Glomerular visceral epithelial cell (primary cell): ENCODE measurements around the gene CDKL1.
A peak's percentile ranks its signal among the peaks of the same experiment; 100 is the strongest.
"Not testable (repeated sequence)": the region's sequence is repeated elsewhere in the genome, so short reads cannot be mapped to it uniquely, and the experiment has no call there.

Experiments
- DNase-seq: peaks from one replicate; pipeline ENCODE4 v3.0.0-alpha.2; 2016; ENCODE audit errors: extremely low spot score

CDKL1 gene

GRCh38 chr14:50334211-50334610 is 62.5 kb downstream of the CDKL1 start:
- DNase-seq: no peak

GRCh38 chr14:50333014-50333509 is 63.6 kb downstream of the CDKL1 start:
- DNase-seq: peak; percentile 25

GRCh38 chr14:50331596-50331995 is 65.1 kb downstream of the CDKL1 start:
- no peak for DNase-seq

GRCh38 chr14:50321009-50321660 is 75.5 kb downstream of the CDKL1 start:
- peak; percentile 87 for DNase-seq

DNA sequence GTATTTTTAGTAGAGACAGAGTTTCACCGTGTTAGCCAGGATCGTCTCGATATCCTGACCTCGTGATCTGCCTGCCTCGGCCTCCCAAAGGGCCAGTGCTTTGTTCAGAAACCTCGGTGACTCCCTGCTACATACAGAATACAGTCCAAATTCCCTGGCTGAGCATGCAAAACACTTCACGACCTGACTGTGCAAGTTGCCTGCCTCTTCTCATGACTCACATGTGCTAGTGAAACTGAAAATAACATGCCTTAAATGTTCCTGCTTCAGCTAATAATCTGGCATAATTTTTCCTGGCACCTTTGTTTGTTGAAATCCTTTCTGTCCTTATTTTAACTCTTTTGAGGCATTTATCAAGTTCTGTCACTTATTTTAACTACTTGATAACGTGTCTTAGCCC is 76.4 kb downstream of the CDKL1 start:
- peak; percentile 48 for DNase-seq

- DNase-seq: no peak
Observed at GRCh38 chr14:50319721-50320120, 77.0 kb downstream of the CDKL1 start.

- no peak for DNase-seq
Observed at GRCh38 chr14:50319293-50319692, 77.4 kb downstream of the CDKL1 start.

DNA sequence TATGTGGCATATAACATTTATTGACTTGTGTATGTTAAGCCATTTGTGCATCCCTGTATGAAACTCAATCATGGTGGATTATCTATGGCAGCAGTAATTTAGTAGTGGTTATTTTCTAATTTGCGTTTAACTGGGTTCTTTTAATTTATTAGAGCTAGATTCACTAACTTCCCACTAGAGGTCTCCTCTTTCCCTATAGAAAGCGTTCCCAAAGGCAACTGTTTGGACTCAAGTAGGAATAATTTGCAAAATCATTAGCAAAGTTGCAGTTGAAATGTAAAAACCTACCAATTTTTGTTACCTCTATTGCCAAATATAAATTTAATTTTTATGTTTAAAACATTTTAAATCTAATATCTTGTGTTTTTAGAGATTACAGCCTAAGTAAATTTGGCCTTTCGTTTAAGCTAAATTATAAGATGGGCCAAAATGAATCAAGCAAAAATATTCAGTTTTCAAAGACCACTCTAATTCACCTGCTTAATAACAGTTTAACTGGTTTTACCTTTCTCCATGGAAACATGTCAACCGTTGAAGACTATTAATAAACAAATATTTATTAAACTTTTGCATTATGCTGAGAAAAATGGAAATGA is 78.6 kb downstream of the CDKL1 start:
- peak; percentile 35 for DNase-seq

GRCh38 chr14:50314098-50314497 is 82.6 kb downstream of the CDKL1 start:
- DNase-seq: not testable (repeated sequence)

DNA sequence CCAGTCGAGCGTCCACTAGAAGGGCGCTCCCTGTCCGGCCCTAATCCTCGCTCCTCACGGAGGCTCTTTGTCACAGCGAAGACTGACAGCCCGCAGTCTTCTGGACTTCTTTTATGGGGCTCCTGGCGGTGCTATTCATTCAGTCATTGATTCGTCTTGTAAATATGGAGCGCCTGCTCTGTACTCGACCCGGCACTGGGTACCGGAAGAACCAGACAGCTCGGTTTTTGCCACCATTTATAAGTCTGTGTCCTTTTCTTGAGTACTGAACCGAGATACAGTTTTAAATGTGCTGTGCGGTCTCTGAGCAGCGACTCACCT is 84.0 kb downstream of the CDKL1 start:
- DNase-seq: no peak

GRCh38 chr14:50311972-50312733 is 84.5 kb downstream of the CDKL1 start, which contains the start of the genes DMAC2L and L2HGDH:
Gene DMAC2L, plus strand, starts transcription at chr14:50312324. Its CDS starts 9,164 bp downstream, at chr14:50321488.
Gene L2HGDH, minus strand, starts transcription at chr14:50312229. Its CDS starts 79 bp downstream, at chr14:50312150.
- DNase-seq: peak; percentile 96

DNA sequence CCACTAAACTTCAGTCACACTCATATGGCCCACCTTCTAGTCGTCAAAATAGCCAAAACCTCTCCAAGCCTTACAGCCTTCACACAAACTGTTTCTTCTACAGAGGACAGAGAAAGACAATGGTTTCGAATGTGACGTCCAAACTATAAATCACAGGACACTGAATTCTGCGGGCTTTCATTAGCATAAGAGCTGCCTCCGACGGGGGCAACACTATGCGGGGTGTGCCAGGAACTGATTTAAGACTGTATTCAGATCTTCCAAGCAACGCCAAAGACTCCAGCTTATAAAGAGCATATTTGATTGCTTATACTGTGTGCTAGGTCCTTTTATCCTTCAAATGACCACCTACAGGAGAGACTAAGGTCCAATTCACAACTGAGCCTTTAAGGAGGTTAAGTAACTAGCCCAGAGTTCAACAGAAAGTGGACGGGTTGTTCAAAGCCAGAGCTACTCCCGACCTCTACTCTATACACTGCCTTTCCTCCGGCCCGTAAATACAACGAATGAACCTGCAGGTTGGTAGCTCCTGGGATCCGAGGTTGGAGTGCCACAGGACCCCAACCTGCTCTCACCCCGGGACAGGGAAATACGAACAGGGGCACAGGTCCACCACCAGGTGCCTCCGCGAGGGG is 85.2 kb downstream of the CDKL1 start:
- DNase-seq: peak; percentile 25

DNA sequence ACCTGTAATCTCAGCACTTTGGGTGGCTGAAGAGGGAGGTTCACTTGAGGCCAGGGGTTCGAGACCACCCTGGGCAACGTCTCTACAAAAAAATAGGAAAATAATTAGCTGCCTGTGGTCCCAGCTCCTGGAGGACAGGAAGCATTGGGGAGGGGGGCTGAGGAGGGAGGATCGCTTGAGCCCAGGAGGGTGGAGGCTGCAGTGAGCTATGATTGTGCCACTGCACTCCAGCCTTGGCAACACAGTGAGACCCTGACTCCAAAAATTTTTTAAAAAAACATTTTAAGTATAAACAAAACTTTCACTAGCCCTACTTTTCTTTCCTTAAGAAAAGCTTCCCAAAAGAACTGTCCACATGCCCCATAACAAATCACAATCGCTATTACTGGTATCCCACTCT is 86.2 kb downstream of the CDKL1 start:
- no peak for DNase-seq

GRCh38 chr14:50308363-50308915 is 88.2 kb downstream of the CDKL1 start:
- no peak for DNase-seq

GRCh38 chr14:50303744-50304471 is 92.8 kb downstream of the CDKL1 start:
- DNase-seq: peak; percentile 91

DNA sequence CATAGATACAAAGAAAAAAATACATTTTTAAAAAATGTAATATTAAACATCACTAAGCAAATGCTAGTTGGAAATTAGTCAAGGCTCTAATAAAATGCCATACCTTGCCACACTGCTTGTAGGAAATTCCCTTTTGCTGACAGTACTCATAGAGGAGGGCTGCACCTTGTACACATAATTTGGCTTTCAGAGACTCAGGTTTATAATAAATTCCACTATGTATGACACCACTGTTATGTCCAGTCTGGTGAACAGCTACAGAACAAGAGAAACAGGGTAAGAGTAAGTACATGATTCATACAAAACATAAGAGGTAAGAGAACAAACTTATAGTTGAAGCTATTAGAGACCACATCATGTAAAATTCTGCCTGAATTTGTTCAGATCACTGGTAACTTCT is 94.8 kb downstream of the CDKL1 start:
- peak; percentile 58 for DNase-seq

- no peak for DNase-seq
Observed at GRCh38 chr14:50299585-50299984, 97.1 kb downstream of the CDKL1 start.

GRCh38 chr14:50290306-50290705 is 106.4 kb downstream of the CDKL1 start:
- no peak for DNase-seq

DNA sequence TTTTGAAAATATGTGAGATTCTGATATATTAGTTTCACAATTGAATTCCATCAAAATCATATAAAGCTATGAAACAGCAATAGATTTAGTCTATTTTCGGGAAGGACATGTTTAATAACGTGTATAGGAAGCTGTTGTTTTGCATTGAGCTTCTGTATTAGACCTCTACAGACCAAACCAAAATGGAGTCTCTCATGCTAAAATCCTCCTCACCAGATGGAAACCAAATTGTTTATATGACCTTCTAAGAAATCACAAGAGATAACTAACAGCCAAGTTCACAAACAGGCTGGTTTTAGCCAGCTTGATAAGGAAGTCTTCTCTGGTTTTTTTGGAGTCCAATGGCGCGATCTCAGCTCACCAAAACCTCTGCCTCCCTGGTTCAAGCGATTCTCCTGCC is 108.5 kb downstream of the CDKL1 start:
- no peak for DNase-seq

GRCh38 chr14:50285861-50286260 is 110.8 kb downstream of the CDKL1 start:
- no peak for DNase-seq
